ENCODE measurements around the gene SLC40A1. TPM values are rescaled to one million over a fixed set of nuclear protein-coding genes. Genes with fewer than 3 reads are reported as not detected.

SLC40A1 gene
- total and polyA plus RNA-seq, 2 of the 13 experiments (the other 11 are each of a cell fraction or from before 2014, with no cell fraction given) = 10.6 to 24.9 TPM

GRCh38 chr2:189559579-189560272, 20.9 kb downstream of the SLC40A1 start (continued):
- TF ChIP-seq ZFP91 (CRISPR knock-in tag; IDR thresholded peaks at IDR 0.05; ENCODE audit: borderline replicate concordance) (no peak; the same call in 1 of the 2 replicates), ZBTB46 (CRISPR knock-in tag; IDR thresholded peaks at IDR 0.05; ENCODE audit: borderline replicate concordance) (no peak), TEAD2 (CRISPR knock-in tag; IDR thresholded peaks at IDR 0.05) (no peak), NR2F6 (IDR thresholded peaks at IDR 0.05) (peak; percentile 67), NR2F6 (CRISPR knock-in tag; IDR thresholded peaks at IDR 0.05) (peak; percentile 78), ZNF557 (CRISPR knock-in tag; IDR thresholded peaks at IDR 0.05) (no peak), MATR3 (CRISPR knock-in tag; IDR thresholded peaks at IDR 0.05) (no peak), SOX6 (IDR thresholded peaks at IDR 0.05) (no peak), SOX6 (CRISPR knock-in tag; IDR thresholded peaks at IDR 0.05) (peak; percentile 61; the same call in 1 of the 2 replicates), NFKB2 (CRISPR knock-in tag; IDR thresholded peaks at IDR 0.05; ENCODE audit: borderline replicate concordance) (no peak), EHMT2 (IDR thresholded peaks at IDR 0.05; ENCODE audit: borderline replicate concordance, low read depth, low read length) (no peak), KDM3A (CRISPR knock-in tag; IDR thresholded peaks at IDR 0.05; ENCODE audit: low read depth) (no peak), NCOA5 (CRISPR knock-in tag; IDR thresholded peaks at IDR 0.05) (0 out of 2 replicates have a peak, but pooled peaks have one; percentile 41), KDM2A (CRISPR knock-in tag; IDR thresholded peaks at IDR 0.05; ENCODE audit: borderline replicate concordance, low read depth) (0 out of 2 replicates have a peak, but pooled peaks have one; percentile 26), ZNF572 (CRISPR knock-in tag; IDR thresholded peaks at IDR 0.05) (no peak), ZSCAN21 (CRISPR knock-in tag; IDR thresholded peaks at IDR 0.05; ENCODE audit: borderline replicate concordance) (no peak), KLF13 (CRISPR knock-in tag; IDR thresholded peaks at IDR 0.05) (no peak), RARA (CRISPR knock-in tag; IDR thresholded peaks at IDR 0.05) (peak; percentile 68; the same call in 1 of the 2 replicates), FIP1L1 (IDR thresholded peaks at IDR 0.05; ENCODE audit: borderline replicate concordance, insufficient read depth, low read depth, low read length) (no peak), MTA1 (CRISPR knock-in tag; IDR thresholded peaks at IDR 0.05; ENCODE audit: borderline replicate concordance) (no peak; the same call in 1 of the 2 replicates), ELF3 (CRISPR knock-in tag; IDR thresholded peaks at IDR 0.05) (peak; percentile 98), ONECUT2 (CRISPR knock-in tag; IDR thresholded peaks at IDR 0.05) (no peak), FOXK1 (CRISPR knock-in tag; IDR thresholded peaks at IDR 0.05; ENCODE audit: borderline replicate concordance, low read depth) (peak; percentile 21; the same call in 1 of the 2 replicates), ZFYVE20 (CRISPR knock-in tag; IDR thresholded peaks at IDR 0.05; ENCODE audit: borderline replicate concordance, low read depth) (no peak), AFF4 (CRISPR knock-in tag; IDR thresholded peaks at IDR 0.05) (no peak)
